Measurements from ENCODE around the gene TNFRSF18. TPM values are rescaled to one million over a fixed set of nuclear protein-coding genes. Genes with fewer than 3 reads are reported as not detected.

The TNFRSF18 gene
- total and polyA plus RNA-seq, 8 donors, result 0.32 to 1.2 (median 0.34) TPM; not detected in 3

DNA sequence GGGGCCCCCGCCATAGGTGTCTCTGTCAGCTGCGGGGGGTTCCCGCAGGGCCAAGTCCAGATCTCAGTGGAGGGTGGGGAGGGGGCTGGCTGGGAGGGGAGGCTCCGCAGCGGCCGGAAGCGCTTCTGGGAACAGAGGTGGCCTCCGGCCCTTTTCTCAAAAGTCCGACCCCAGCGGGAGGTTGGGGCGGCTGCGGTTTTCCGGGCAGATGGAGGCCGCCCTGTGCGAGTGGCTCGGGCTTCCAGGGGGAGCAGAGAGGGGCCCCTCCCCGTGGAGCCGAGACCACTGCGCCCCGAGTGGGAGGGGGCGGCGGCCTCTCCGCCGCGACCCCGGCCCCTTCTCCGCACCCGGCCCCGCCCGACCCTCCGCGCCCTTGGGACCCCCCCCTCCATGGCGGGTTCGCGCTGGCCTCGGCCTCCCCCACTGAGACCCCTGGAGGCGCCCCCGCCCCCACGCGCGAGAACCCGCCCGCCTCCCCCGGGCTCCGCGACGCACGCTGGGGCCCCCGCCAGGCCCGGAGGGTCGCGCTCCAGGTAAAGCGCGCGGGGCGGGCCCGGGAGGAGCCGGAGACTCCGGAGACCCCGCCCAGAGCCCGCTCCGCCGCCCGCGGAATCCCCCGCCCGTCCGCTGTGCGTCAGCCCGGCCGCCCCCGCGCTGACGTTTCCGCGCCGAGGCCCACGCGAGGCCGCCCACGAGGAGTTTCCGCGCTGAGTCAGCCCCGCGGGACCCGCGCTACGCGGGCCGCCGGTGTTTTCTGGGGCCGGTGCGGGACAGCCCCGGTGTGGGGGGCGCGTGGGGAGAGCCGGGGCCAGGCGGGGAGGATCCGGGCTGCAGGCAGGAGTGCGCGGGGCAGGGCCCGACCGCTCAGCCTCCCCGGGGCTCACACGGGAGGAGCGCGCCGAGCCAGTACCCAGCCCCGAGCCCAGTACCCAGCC, 5.2 kb downstream of the TNFRSF18 start:
- H3K36me3 ChIP-seq, result no peaks in the 10 kb centered on the region
- no peak for FAIRE-seq
- intact Hi-C loops (cut with DNase I), result no loop called here
- peak in 3 of 6 donors; percentile 51 to 78 (median 76) for DNase-seq
- ATAC-seq, result peak; percentile 47 to 81 (median 62)
- H3K4me3 ChIP-seq, result peak overlapping the region; percentile 28 to 42 (median 33)
- H3K4me1 ChIP-seq, result no peaks in the 10 kb centered on the region
- no peaks in the 10 kb centered on the region for H3K9me3 ChIP-seq
- no peaks in the 10 kb centered on the region for H3K27me3 ChIP-seq
- H3K27ac ChIP-seq, result no peak overlapping the region
- WGBS, 2 donors, result 3 to 9% methylated on average over 15 to 109 of the region's 109 CpGs
- TF ChIP-seq, protein P1, sequence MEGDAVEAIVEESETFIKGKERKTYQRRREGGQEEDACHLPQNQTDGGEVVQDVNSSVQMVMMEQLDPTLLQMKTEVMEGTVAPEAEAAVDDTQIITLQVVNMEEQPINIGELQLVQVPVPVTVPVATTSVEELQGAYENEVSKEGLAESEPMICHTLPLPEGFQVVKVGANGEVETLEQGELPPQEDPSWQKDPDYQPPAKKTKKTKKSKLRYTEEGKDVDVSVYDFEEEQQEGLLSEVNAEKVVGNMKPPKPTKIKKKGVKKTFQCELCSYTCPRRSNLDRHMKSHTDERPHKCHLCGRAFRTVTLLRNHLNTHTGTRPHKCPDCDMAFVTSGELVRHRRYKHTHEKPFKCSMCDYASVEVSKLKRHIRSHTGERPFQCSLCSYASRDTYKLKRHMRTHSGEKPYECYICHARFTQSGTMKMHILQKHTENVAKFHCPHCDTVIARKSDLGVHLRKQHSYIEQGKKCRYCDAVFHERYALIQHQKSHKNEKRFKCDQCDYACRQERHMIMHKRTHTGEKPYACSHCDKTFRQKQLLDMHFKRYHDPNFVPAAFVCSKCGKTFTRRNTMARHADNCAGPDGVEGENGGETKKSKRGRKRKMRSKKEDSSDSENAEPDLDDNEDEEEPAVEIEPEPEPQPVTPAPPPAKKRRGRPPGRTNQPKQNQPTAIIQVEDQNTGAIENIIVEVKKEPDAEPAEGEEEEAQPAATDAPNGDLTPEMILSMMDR (IDR thresholded peaks at IDR 0.05), result no peak

DNA sequence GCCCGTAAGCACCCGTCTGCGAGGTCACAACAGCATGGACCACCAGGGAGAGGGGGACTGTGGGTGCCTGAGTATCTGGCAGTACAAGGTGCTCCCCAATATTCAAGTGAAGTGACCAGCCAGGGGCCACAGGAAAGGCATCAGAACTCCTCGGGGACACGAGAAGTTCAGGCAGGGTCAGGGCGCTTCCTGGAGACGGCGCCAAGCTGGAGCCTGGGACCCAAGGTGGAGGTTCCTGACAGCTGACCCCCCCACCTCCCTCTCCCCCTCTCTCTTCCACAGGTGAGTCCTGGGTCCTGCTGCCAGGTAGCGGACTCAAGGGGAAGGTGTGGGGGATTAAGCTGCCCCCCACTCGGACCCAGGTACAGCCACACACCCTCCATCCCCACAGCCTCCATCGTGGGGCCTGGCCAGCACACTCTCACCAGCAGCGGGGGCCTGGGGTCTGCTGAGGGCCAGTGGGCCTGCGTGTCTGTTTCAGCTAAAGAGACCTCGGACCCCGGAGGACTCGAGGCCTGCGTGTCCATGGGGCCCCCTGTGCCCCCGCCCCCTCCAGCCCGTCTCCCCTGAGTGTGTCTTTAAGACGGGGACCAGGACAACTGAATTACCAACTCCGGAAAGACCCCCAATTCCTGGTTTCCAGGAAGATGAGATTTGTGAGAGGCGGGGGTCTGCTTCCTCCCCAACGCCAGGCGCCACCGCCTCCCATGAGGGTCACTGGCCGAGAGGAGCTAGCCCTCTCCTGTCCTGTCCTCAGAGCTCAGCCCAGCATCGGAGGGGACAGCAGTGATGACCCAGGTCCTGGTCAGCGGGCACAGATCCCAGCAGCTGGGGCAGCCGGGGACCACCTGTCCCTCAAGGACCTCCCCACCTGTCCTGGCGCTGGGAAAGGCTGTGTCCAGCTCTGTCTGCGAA, 6.2 kb downstream of the TNFRSF18 start:
- ATAC-seq (peak in 1 of 4 donors; percentile 3), DNase-seq (peak in 3 of 6 donors; percentile 31 to 61 (median 54)), FAIRE-seq (no peak)
- Histone ChIP-seq H3K4me1 (no peaks in the 10 kb centered on the region), H3K27ac (no peak overlapping the region), H3K27me3 (no peaks in the 10 kb centered on the region), H3K9me3 (no peaks in the 10 kb centered on the region), H3K4me3 (no peak overlapping the region), H3K36me3 (no peaks in the 10 kb centered on the region)
- TF ChIP-seq, protein P1 (IDR thresholded peaks at IDR 0.05), result no peak
- 76 to 80% methylated on average over 31 of the region's 31 CpGs for WGBS, 2 donors
- intact Hi-C loops (cut with DNase I), result no loop called here

DNA sequence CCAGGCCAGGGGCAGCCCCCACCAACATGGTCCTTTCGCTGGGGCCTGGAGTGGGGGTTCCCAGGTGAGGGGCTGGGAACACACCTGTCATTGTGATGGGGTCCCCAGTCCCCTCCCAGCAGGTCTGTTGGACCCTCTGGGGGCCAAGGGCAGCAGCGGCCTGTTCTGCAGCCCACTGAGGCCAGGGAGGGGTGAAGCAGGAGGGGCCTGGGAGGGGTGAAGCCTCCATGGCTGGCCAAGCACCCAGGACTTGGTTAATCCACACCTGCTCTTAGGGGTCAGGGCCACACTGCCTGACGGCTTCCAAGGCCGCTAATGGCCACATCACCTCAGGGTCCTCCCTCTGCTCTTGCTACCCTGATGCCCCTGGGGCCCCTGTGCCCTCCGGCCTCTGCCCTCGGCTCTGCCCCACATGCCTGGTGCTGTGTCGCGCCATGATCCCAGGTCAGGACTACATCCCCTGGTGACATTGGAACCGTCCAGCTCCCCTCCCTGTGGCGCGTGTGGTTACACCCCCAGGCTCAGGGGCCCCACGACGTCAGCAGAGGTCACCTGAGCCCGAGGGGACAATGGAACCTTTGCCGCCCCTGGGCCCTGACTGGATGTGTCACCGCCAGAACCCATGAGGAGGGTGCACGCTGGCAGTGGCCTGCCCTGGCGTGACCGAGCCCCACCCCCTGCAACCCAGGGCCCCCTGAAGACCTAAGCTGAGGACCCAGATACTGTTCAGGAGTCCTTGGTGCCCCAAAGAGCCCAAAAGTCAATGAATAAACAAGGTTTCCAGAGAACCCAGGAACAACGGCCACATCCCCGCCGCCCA, 7.0 kb downstream of the TNFRSF18 start:
- Histone ChIP-seq H3K27ac (no peak overlapping the region), H3K4me1 (no peaks in the 10 kb centered on the region), H3K36me3 (no peaks in the 10 kb centered on the region), H3K9me3 (no peaks in the 10 kb centered on the region), H3K4me3 (no peak overlapping the region), H3K27me3 (no peaks in the 10 kb centered on the region)
- intact Hi-C loops (cut with DNase I), result no loop called here
- TF ChIP-seq, protein P1 (IDR thresholded peaks at IDR 0.05), result no peak
- no peak for ATAC-seq
- WGBS, 2 donors, result 81 to 82% methylated on average over 22 of the region's 22 CpGs
- no peak for FAIRE-seq
- peak in 3 of 6 donors; percentile 16 to 73 (median 52) for DNase-seq

DNA sequence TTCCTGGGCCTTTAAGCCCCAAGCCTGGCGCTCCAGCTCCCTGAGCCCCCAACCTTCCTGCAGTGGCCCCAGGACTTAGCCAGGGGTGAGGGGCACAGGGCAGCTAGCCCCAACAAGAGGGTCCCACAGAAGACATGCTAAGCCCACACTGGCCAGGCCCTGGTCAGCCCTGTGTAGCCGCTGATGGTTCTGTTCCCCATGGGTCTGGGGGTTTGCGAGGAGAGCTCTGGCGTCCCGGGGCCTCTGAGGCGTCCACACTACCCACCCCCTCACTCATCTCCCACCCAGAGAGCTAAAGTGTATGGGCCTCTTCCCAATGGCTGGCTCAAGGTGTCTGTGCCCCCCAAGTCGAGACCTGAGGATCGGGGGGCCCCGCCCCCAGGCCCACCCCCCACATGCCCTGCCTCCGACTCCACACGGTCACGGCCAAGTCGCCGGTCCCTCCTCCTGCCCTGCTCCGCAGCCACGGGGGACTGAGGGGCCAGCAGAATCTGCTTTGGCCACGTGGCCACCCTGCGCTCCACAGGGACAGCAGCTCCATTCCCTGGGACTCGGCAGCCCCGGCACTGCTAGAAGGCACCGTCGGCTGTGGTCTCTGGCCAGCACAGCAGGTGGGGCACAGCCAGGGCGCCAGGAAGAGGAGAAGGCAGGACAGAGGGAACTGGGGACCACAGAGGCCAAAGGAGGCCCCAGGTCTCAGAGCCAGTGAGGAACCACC, 7.8 kb downstream of the TNFRSF18 start:
- Histone ChIP-seq H3K4me1 (no peaks in the 10 kb centered on the region), H3K4me3 (no peak overlapping the region), H3K9me3 (no peaks in the 10 kb centered on the region), H3K27me3 (no peaks in the 10 kb centered on the region), H3K27ac (no peak overlapping the region), H3K36me3 (no peaks in the 10 kb centered on the region)
- peak in 3 of 6 donors; percentile 21 to 71 (median 56) for DNase-seq
- TF ChIP-seq, protein P1 (IDR thresholded peaks at IDR 0.05), result no peak
- no peak for ATAC-seq
- FAIRE-seq, result no peak
- 74 to 82% methylated on average over 13 to 23 of the region's 23 CpGs for WGBS, 2 donors
- intact Hi-C loops (cut with DNase I), result no loop called here

Data from pancreas (tissue), 10 donors.